HEK293T (cell line): ENCODE results near the gene NT5C2.

Experiments
- CTCF ChIA-PET: fragments of 350-600 bp; formaldehyde crosslinking; extraction: SDS; loops from one replicate; lab custom pipeline; 2021; ENCODE audit warnings: antibody characterized with exemption, inconsistent platforms; lab: Yijun Ruan, JAX
- POLR2A ChIA-PET: fragments of 350-600 bp; formaldehyde crosslinking; extraction: SDS; loops from one replicate; lab custom pipeline; 2020; ENCODE audit warnings: antibody characterized with exemption, inconsistent platforms; lab: Yijun Ruan, JAX
- DNase-seq: peaks from one replicate; pipeline ENCODE4 v3.0.0; 2012; ENCODE audit warnings: mixed read lengths; ENCODE audit errors: extremely low spot score
- ARNT ChIP-seq: fragments of 450-650 bp; IDR thresholded peaks from 2 replicates; pipeline ENCODE4 v1.6.1; 2017; ENCODE audit warnings: mild to moderate bottlenecking
- BHLHE40 ChIP-seq: fragments of 450-650 bp; IDR thresholded peaks from 2 replicates; pipeline ENCODE4 v1.6.1; 2016; ENCODE audit warnings: mild to moderate bottlenecking, moderate library complexity, borderline replicate concordance
- CTBP1 ChIP-seq: fragments of 450-650 bp; IDR thresholded peaks from 2 replicates; pipeline ENCODE4 v1.6.1; 2016; ENCODE audit warnings: borderline replicate concordance
- ELF4 ChIP-seq: fragments of 450-650 bp; IDR thresholded peaks from 2 replicates; pipeline ENCODE4 v1.6.1; 2017; ENCODE audit warnings: antibody characterized with exemption
- FOXA1 ChIP-seq: fragments of 450-650 bp; IDR thresholded peaks from 2 replicates; pipeline ENCODE4 v1.6.1; 2016; ENCODE audit warnings: mild to moderate bottlenecking
- FOXK2 ChIP-seq: fragments of 450-650 bp; IDR thresholded peaks from 2 replicates; pipeline ENCODE4 v1.6.1; 2016; ENCODE audit warnings: mild to moderate bottlenecking
- FOXM1 ChIP-seq: fragments of 450-650 bp; IDR thresholded peaks from 2 replicates; pipeline ENCODE4 v1.6.1; 2017; ENCODE audit warnings: mild to moderate bottlenecking, borderline replicate concordance
- HDGF ChIP-seq: fragments of 450-650 bp; IDR thresholded peaks from 2 replicates; pipeline ENCODE4 v1.6.1; 2017; ENCODE audit warnings: antibody characterized with exemption, borderline replicate concordance
- L3MBTL2 ChIP-seq: fragments of 450-650 bp; conservative IDR thresholded peaks from 2 replicates; pipeline ENCODE4 v1.6.1; 2016; ENCODE audit warnings: mild to moderate bottlenecking
- LEF1 ChIP-seq: fragments of 450-650 bp; IDR thresholded peaks from 2 replicates; pipeline ENCODE4 v1.6.1; 2017; ENCODE audit warnings: mild to moderate bottlenecking, borderline replicate concordance
- NFRKB ChIP-seq: fragments of 450-650 bp; IDR thresholded peaks from 2 replicates; pipeline ENCODE4 v1.6.1; 2016; ENCODE audit warnings: mild to moderate bottlenecking, moderate library complexity
- SP1 ChIP-seq: fragments of 450-650 bp; IDR thresholded peaks from 2 replicates; pipeline ENCODE4 v1.6.1; 2017
- SUZ12 ChIP-seq: fragments of 450-650 bp; IDR thresholded peaks from 2 replicates; pipeline ENCODE4 v1.6.1; 2016; ENCODE audit warnings: mild to moderate bottlenecking
- TARDBP ChIP-seq: fragments of 450-650 bp; IDR thresholded peaks from 2 replicates; pipeline ENCODE4 v1.6.1; 2016
- ZNF384 ChIP-seq: fragments of 450-650 bp; IDR thresholded peaks from 2 replicates; pipeline ENCODE4 v1.6.1; 2016
- TF ChIP-seq, protein P1 (sequence below): fragments of 450-650 bp; IDR thresholded peaks from 2 replicates; pipeline ENCODE4 v1.6.1; 2016

Gene NT5C2

DNA sequence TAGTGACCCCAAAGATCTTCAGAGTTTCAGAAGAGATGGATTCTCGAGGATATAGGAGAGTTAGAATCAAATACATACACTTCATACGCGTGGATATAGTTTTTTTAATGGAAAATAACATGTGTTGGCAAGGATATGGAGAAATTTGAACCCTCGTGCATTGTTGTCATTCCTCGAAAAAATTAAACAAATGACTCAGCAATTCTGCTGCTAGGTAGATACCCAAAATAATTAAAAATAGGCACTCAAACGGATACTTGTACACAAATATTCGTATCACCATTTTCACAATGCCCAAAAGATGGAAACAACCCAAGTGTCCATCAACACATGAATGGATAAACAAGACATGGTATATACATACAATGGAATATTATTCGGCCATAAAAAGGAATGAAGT lies 5.6 kb upstream of the NT5C2 start:
- CTCF ChIA-PET: no interaction called here
- DNase-seq: no peak
- POLR2A ChIA-PET: no interaction called here
- TF ChIP-seq NFRKB (no peak), ELF4 (no peak), SP1 (no peak), L3MBTL2 (no peak), BHLHE40 (no peak), LEF1 (no peak), TARDBP (no peak), FOXM1 (no peak), HDGF (no peak), ZNF384 (no peak)
- TF ChIP-seq, protein P1, sequence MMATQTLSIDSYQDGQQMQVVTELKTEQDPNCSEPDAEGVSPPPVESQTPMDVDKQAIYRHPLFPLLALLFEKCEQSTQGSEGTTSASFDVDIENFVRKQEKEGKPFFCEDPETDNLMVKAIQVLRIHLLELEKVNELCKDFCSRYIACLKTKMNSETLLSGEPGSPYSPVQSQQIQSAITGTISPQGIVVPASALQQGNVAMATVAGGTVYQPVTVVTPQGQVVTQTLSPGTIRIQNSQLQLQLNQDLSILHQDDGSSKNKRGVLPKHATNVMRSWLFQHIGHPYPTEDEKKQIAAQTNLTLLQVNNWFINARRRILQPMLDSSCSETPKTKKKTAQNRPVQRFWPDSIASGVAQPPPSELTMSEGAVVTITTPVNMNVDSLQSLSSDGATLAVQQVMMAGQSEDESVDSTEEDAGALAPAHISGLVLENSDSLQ: no peak

DNA sequence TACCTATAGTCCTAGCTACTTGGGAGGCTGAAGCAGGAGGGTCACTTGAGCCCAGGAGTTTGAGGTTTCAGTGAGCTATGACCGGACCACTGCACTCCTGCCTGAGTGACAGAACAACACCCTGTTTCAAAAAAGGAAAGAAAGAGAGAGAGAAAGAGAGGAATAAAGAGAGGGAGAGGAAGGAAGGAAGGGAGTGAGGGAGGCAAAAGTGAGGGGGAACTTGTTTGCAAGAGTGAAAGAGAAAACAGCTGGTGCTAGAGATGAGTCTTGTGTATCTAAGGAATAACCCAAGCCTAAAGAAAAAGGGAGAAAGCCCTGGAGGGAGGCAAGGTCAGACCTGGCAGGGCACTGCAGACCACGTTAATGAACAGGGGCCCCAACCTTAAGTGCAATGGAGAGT lies 4.8 kb upstream of the NT5C2 start:
- CTCF ChIA-PET: no interaction called here
- POLR2A ChIA-PET: no interaction called here

DNA sequence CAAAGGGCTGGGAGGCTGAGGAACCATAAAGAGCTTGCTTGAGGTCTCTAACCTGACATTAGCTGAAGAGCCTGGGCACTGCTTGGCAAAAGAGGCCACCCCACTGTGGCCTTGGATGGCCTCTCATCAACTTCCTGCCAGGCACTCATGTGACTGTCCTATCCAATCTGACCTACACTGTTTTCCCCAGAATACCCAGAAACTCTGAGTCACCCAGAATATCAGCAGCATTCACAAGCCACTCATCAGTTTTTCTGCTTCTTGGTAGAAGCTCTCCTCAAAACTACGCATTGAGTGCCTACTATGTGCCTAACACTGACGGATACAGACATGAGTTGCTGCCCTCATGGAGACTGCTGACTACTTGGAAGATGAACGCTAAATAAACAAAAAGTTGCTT lies 4.1 kb upstream of the NT5C2 start:
- no peak for DNase-seq
- ChIA-PET POLR2A (interaction anchor here (0.8 kb wide), 1 partner anchor 19 kb away, joined by 3 read pairs; no protein-coding TSS in a partner anchor), CTCF (no interaction called here)
- no peak for TF ChIP-seq ZNF384
- TF ChIP-seq ELF4: no peak
- TF ChIP-seq LEF1: no peak
- TF ChIP-seq SUZ12: no peak
- TF ChIP-seq FOXK2: no peak
- TF ChIP-seq HDGF: no peak
- no peak for TF ChIP-seq CTBP1
- TF ChIP-seq, protein P1: no peak
- TF ChIP-seq ARNT: no peak
- no peak for TF ChIP-seq FOXA1
- no peak for TF ChIP-seq NFRKB

More for the DNA sequence above, 4.8 kb upstream of the NT5C2 start:
- no peak for DNase-seq
- TF ChIP-seq, protein P1: no peak
- TF ChIP-seq ARNT: no peak
- TF ChIP-seq BHLHE40: no peak
- TF ChIP-seq FOXK2: no peak
- TF ChIP-seq NFRKB: no peak
- TF ChIP-seq SP1: no peak
- TF ChIP-seq ELF4: no peak
- no peak for TF ChIP-seq HDGF
- no peak for TF ChIP-seq ZNF384

DNA sequence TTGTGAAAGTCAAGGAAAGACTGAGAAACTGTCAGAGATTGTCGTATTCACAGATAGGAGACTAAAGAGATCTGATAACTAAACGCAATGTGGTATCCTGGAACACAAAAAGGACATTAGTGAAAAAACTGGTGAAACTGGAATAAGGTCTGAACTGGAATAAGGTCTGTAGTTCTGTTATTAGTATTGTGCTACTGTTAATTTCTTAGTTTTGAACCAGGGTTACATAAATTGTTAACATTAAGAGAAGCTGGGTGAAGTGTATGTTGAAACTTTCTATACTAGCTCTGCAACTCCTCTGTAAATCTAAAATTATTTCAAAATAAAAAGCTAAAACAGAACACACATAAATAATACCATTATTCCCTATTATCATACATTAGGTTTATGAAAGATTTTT lies 3.4 kb upstream of the NT5C2 start:
- POLR2A ChIA-PET: interaction anchor here (0.8 kb wide), 1 partner anchor 18 kb away, joined by 3 read pairs; no protein-coding TSS in a partner anchor
- DNase-seq: no peak
- CTCF ChIA-PET: no interaction called here

DNA sequence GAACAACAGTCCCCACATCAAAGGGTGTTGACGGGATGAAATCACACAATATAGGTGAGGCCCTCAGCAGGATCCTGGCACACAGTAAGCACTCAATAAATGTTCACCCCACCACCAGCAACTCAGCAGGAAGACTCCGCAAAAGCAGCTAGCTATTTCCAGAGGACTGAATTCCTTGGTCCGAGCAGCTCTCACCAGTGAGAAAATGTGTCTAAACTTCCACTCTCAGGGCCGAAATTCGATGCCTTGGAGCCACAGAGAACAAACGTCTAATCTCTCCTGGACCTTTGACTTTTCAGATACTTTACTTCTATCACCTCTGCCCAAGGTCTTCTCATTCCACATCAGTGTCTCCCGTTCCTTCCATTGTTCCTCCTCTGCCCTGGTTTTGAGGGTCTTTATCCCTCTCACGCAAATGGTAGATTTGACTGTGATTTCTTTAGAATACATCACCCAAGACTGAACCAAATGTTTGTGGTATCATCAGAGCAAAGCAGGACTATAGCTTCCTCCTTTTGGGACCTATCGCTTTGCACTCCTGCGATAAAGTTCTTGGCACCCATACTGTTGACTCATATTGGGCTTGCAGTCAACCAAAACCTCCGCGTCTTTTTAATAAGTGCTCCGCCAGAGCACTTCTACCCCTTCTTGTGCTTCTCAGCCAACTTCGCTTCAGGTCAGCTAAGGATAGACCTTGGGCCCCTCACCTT lies 903 bp upstream of the NT5C2 start:
- CTCF ChIA-PET: interaction anchor here (1.6 kb wide), 1 partner anchor 50 kb away, joined by 6 read pairs; no protein-coding TSS in a partner anchor
- POLR2A ChIA-PET: interaction anchor here (1.0 to 1.6 kb wide), 2 partner anchors 10 to 39 kb away, joined by 4 to 5 read pairs; no protein-coding TSS in a partner anchor
- DNase-seq: no peak
- TF ChIP-seq TARDBP (no peak), BHLHE40 (no peak), ELF4 (no peak), FOXK2 (no peak), SUZ12 (no peak), ZNF384 (no peak), CTBP1 (no peak), SP1 (no peak)

More for the DNA sequence above, 3.4 kb upstream of the NT5C2 start:
- no peak for TF ChIP-seq SP1
- TF ChIP-seq LEF1: no peak
- no peak for TF ChIP-seq L3MBTL2
- no peak for TF ChIP-seq HDGF
- TF ChIP-seq SUZ12: no peak
- no peak for TF ChIP-seq CTBP1
- TF ChIP-seq, protein P1: no peak
- TF ChIP-seq BHLHE40: no peak
- no peak for TF ChIP-seq TARDBP
- no peak for TF ChIP-seq FOXM1
